GM23248 (cell line): ENCODE results near the gene EXD3. TPM values are rescaled to one million over a fixed set of nuclear protein-coding genes. Genes with fewer than 3 reads are reported as not detected.

ENCODE experiments used
- DNase-seq: peaks from one replicate; pipeline ENCODE4 v3.0.0-alpha.2; 2015
- H2AFZ ChIP-seq: fragments of 200-600 bp; sonication (generic); 2 replicates; pipeline ENCODE4 v1.6.1; 2016; ENCODE audit warnings: antibody characterized with exemption
- H3F3A ChIP-seq: fragments of 200-600 bp; sonication (generic); 2 replicates; pipeline ENCODE4 v1.6.1; 2016; ENCODE audit warnings: mild to moderate bottlenecking, antibody characterized with exemption, mixed run types; ENCODE audit not compliant: insufficient read depth
- H3K27ac ChIP-seq: fragments of 200-600 bp; sonication (generic); 2 replicates; pipeline ENCODE4 v1.5.1; 2016; ENCODE audit warnings: mild to moderate bottlenecking
- H3K27me3 ChIP-seq: fragments of 200-600 bp; sonication (generic); replicated peaks from 2 replicates; pipeline ENCODE4 v1.6.1; 2016; ENCODE audit warnings: mild to moderate bottlenecking; ENCODE audit not compliant: insufficient read depth
- H3K36me3 ChIP-seq: fragments of 200-600 bp; sonication (generic); 2 replicates; pipeline ENCODE4 v1.6.1; 2016; ENCODE audit warnings: low read depth, mild to moderate bottlenecking
- H3K4me1 ChIP-seq: fragments of 200-600 bp; sonication (generic); 2 replicates; pipeline ENCODE4 v1.6.1; 2016; ENCODE audit warnings: mild to moderate bottlenecking; ENCODE audit not compliant: insufficient read depth
- H3K4me2 ChIP-seq: fragments of 200-600 bp; sonication (generic); one replicate; pipeline ENCODE4 v1.6.1; 2016; ENCODE audit warnings: mild to moderate bottlenecking; ENCODE audit not compliant: unreplicated experiment
- H3K4me3 ChIP-seq: fragments of 200-600 bp; sonication (generic); 2 replicates; pipeline ENCODE4 v1.5.1; 2016; ENCODE audit warnings: mild to moderate bottlenecking
- H3K79me2 ChIP-seq: fragments of 200-600 bp; sonication (generic); 2 replicates; pipeline ENCODE4 v1.6.1; 2016; ENCODE audit warnings: mild to moderate bottlenecking; ENCODE audit not compliant: insufficient read depth
- H3K9ac ChIP-seq: fragments of 200-600 bp; sonication (generic); 2 replicates; pipeline ENCODE4 v1.6.1; 2016; ENCODE audit warnings: mild to moderate bottlenecking
- H3K9me2 ChIP-seq: fragments of 200-600 bp; sonication (generic); 2 replicates; pipeline ENCODE4 v1.6.1; 2016; ENCODE audit warnings: mixed run types, mild to moderate bottlenecking, moderate library complexity; ENCODE audit not compliant: insufficient read depth
- H3K9me3 ChIP-seq: fragments of 200-600 bp; sonication (generic); one replicate; pipeline ENCODE4 v1.6.1; 2017; ENCODE audit warnings: low read depth
- H4K20me1 ChIP-seq: fragments of 200-600 bp; sonication (generic); 2 replicates; pipeline ENCODE4 v1.6.0; 2016; ENCODE audit not compliant: insufficient read depth
- EZH2 ChIP-seq: fragments of 200-600 bp; sonication (generic); IDR thresholded peaks from 2 replicates; pipeline ENCODE4 v1.6.1; 2018; ENCODE audit warnings: antibody characterized with exemption, mild to moderate bottlenecking; ENCODE audit not compliant: insufficient read depth, poor library complexity, severe bottlenecking
- EZH2phosphoT487 ChIP-seq: fragments of 200-600 bp; sonication (generic); IDR thresholded peaks from 2 replicates; pipeline ENCODE4 v1.6.1; 2018; ENCODE audit warnings: antibody characterized with exemption, moderate library complexity, mild to moderate bottlenecking, low read depth; ENCODE audit not compliant: insufficient read depth
- WGBS, 2 experiments: methylation state at CpG; one replicate each; pipeline ENCODE4 v1.1.6; 2015 to 2017; ENCODE audit warnings: low lambda C conversion rate in 2 of 2, low coverage in 1 of 2; ENCODE audit errors: missing lambda C conversion rate in 2 of 2; 5-methylcytosine and 5-hydroxymethylcytosine counted together
- in situ Hi-C: fragments of 300-500 bp; cut with MboI; formaldehyde crosslinking; loops from 2 replicates; pipeline ENCODE4 v1.15.0; 2020
- polyA plus RNA-seq: library from polyadenylated mRNA; unstranded; fragments of >200 nt; fragmentation: Nextera tagmentation; extraction: Ambion mirVana; gene quantifications from 2 replicates; pipeline ENCODE4 v1.2.1, GENCODE V29; 2016
- total RNA-seq: library from RNA; depleted of rRNA; stranded (reverse); fragments of >200 nt; shearing (Covaris generic); gene quantifications from 2 replicates; pipeline ENCODE4 v1.2.3, GENCODE V29; 2014

EXD3 gene
- total and polyA plus RNA-seq, 2 experiments from 2014 or later, result 10.1 to 11.6 TPM

DNA sequence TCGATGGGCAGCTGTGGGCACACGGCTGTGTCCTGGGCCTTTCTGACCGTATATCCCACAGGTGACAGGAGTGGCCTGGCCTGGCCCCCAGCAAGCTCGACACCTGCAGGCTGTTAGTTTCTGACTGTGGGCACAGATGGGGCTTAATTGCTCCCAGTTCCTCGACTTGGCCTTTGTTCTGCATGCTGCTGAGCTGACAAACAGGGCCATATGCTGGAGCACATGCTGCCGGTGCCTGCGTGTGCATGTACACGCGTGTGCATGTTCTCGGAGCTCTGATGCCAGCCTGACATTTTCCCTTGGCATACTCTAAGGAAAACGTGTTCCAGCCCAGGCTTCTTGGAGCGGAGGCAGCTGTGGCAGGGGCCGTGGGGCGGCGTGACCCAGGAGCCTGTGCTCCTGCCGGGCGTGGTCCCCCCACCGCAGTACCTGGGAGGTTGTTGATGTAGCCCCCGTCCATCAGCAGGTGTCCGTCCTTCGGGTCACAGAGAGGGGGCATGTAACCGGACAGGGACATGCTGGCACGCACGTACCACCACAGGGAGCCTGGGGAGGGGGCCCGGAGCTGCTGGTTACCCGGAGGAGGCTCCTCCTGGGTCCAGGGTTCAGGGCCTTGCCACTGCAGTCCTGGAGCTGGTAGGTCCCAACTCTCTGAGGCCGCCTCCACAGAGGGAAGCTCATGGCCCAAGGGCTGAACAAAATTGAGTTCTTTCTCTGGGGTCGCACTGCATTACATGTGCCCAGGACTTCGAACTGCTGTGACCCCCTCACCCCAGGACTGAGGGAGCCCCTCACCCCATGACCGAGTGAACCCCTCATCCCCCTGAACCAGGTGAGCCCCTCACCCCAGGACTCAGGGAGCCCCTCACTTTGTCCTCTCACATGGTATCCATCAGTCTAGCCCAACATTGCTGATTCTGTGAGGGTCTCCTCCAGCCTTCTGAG lies 40.3 kb upstream of the EXD3 start:
- H3K9me3 ChIP-seq, result no peaks in the 10 kb centered on the region

DNA sequence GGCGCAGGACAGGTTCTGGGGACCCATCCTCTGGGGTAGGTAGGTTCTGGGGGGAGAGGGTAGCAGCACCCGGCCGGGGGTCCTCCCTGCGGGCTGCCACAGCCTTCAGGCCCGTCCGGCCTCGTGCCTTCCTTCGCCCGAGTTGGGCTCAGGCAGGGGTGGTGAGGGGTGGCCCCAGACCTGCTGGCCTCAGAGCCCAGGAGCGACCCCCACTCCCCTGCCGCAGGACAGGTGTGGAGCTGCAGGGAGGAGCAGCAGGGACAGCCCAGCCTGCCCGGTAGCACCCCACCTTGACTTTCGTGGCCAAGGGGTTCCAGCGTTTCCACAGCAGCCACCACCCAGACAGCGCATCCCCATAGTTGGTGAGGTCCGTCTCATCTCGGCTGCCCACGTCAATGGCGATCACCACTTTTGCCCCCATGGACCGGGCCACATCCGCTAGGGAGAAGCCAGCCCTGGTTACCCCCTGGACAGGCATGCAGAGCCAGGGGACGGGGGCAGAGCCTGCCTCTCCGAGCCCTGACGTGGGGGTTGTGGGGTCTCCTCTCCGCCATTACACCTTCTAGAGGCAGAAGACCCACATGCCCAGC lies 39.5 kb upstream of the EXD3 start:
- H3K36me3 ChIP-seq, result no peaks in the 10 kb centered on the region
- H2AFZ ChIP-seq, result no peak overlapping the region
- H3K4me2 ChIP-seq, result no peak overlapping the region
- no peaks in the 10 kb centered on the region for H3K4me1 ChIP-seq
- H3K27me3 ChIP-seq, result no peaks in the 10 kb centered on the region
- H3K27ac ChIP-seq, result no peak overlapping the region
- no peak overlapping the region for H3K9ac ChIP-seq
- H3K4me3 ChIP-seq, result no peak overlapping the region
- no peaks in the 10 kb centered on the region for H3K9me3 ChIP-seq
- H4K20me1 ChIP-seq, result no peaks in the 10 kb centered on the region
- no peaks in the 10 kb centered on the region for H3F3A ChIP-seq
- no peak for DNase-seq
- in situ Hi-C loops, result no loop called here
- 95% methylated on average over 23 of the region's 25 CpGs for WGBS, 2 experiments
- no peaks in the 10 kb centered on the region for H3K9me2 ChIP-seq
- TF ChIP-seq EZH2phosphoT487 (no peak), EZH2 (no peak)
- no peaks in the 10 kb centered on the region for H3K79me2 ChIP-seq

More for the DNA sequence above, 40.3 kb upstream of the EXD3 start:
- 83 to 87% methylated on average over 28 to 30 of the region's 30 CpGs for WGBS, 2 experiments
- Histone ChIP-seq H3K27me3 (no peaks in the 10 kb centered on the region), H3K9ac (no peak overlapping the region), H3K4me2 (no peak overlapping the region), H2AFZ (no peak overlapping the region), H4K20me1 (no peaks in the 10 kb centered on the region), H3K4me3 (no peak overlapping the region), H3K4me1 (no peaks in the 10 kb centered on the region), H3K27ac (no peak overlapping the region), H3K79me2 (no peaks in the 10 kb centered on the region), H3K36me3 (no peaks in the 10 kb centered on the region), H3F3A (no peaks in the 10 kb centered on the region), H3K9me2 (no peaks in the 10 kb centered on the region)
- no peak for TF ChIP-seq EZH2phosphoT487
- TF ChIP-seq EZH2, result no peak
- in situ Hi-C loops, result no loop called here
- DNase-seq, result no peak

DNA sequence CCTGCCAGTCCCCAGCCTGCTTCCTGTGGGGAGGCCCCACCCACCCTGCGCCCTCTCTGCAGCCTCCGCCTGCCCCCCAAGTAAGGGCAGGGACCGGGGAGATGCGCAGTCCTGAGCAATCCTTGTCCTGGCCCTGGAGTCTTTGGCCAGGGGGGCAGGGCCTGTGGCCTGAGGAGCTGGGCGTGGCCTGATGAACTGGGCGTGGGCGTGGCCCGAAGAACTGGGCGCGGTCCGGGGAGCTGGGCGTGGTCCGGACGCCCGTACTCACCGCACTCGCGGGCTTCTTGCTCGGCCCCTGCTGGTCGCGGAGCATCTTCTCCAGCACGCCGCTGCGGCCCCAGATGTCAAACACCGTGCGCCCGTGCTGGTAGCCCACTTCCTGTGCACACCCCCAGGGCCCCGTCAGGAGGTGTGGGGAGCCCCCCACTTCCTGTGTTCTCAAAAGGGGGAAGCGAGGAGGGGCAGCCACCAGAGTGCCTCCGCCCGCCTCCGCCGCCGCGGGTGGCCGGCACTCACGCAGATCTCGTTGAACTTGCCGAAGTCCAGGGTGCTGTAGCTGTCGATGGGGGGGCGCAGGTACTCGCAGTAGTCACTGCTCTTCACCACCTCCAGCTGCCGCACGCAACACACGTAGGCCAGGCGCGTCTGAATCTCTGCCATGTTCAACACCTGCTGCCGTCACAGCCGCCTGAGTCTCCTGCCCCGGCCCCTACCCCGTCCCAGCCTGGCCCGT lies 38.9 kb upstream of the EXD3 start:
- Histone ChIP-seq H3K9me2 (no peaks in the 10 kb centered on the region), H3K9me3 (no peaks in the 10 kb centered on the region), H3F3A (no peaks in the 10 kb centered on the region), H3K4me1 (no peaks in the 10 kb centered on the region), H3K27ac (no peak overlapping the region), H2AFZ (no peak overlapping the region), H3K4me2 (no peak overlapping the region), H3K9ac (no peak overlapping the region), H3K27me3 (no peaks in the 10 kb centered on the region), H3K79me2 (no peaks in the 10 kb centered on the region), H3K4me3 (no peak overlapping the region), H3K36me3 (no peaks in the 10 kb centered on the region), H4K20me1 (no peaks in the 10 kb centered on the region)
- WGBS, 2 experiments, result 90 to 97% methylated on average over 35 to 52 of the region's 52 CpGs
- in situ Hi-C loops, result no loop called here
- no peak for TF ChIP-seq EZH2
- no peak for TF ChIP-seq EZH2phosphoT487
- no peak for DNase-seq

DNA sequence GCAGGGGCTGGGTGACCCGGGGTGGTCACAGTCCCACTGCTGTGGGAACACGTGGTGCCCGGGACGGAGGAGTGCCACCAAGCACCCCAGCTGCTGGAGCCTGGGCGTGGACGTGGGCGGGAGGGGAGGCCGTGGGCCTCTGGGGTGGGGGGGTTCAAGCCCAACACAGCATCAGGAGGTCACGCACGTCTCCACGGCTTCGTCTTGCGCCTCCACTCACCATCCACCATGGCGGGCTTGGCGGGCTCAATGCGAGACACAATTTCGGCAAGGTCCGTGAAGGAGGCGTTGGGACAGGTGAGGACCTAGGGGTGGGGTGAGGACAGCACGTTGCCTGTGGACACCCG lies 38.3 kb upstream of the EXD3 start:
- no peak overlapping the region for H3K4me2 ChIP-seq
- H3K9ac ChIP-seq, result no peak overlapping the region
- no peaks in the 10 kb centered on the region for H3F3A ChIP-seq
- H3K9me2 ChIP-seq, result no peaks in the 10 kb centered on the region
- no peaks in the 10 kb centered on the region for H3K4me1 ChIP-seq
- no peaks in the 10 kb centered on the region for H3K27me3 ChIP-seq
- WGBS, 2 experiments, result 86 to 91% methylated on average over 15 to 21 of the region's 21 CpGs
- H3K4me3 ChIP-seq, result no peak overlapping the region
- H3K79me2 ChIP-seq, result no peaks in the 10 kb centered on the region
- H2AFZ ChIP-seq, result no peak overlapping the region
- TF ChIP-seq EZH2phosphoT487, result no peak
- TF ChIP-seq EZH2, result no peak
- no peak for DNase-seq
- H4K20me1 ChIP-seq, result no peaks in the 10 kb centered on the region
- no peaks in the 10 kb centered on the region for H3K9me3 ChIP-seq
- no peak overlapping the region for H3K27ac ChIP-seq
- in situ Hi-C loops, result no loop called here
- H3K36me3 ChIP-seq, result no peaks in the 10 kb centered on the region
